Fibroblast of skin of left quadriceps (primary cell): ENCODE measurements around the gene ACSF3.

Source experiments
- DNase-seq, 2 experiments: peaks; one replicate each; pipeline ENCODE4 v3.0.0-alpha.2; 2013; ENCODE audit warnings: low read depth in 2 of 2

ACSF3 gene

DNA sequence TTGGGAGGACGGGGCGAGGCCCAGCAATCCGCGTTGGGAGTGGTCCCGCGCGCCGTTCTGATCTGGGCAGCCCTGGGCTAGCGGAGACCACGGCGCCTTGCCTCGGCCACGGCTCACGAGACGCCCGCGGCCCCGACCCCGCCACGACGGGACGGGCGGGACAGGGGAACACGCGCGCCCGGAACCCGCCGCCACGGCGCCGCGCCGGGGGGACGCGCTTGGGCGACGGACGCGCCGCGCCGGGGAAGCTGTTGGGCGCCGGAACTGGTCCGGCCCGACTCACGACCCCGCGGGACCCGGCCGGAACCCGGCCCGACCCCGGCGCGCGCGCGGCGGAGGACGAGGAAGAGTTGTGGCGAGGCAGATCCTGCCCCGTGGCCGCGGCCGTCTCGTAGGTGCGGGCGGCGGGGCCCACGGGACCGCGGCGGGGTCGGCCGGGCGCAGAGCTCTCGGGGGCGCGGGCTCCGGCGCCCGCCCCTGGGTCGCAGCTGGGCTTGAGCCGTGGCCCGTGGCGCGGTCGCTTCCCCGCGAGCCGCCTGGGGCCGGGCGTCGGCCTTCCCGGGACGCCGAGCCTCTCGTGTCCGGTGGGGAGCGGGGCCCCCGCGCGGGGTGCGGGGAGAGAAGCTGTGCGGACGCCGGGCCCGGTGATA lies at the start of gene ACSF3:
Gene ACSF3, plus strand, starts transcription at position 251 of the 650 bp plus-strand sequence. CDS start 6,830 bp downstream, outside the sequence.
- peak; percentile 10 to 12 for DNase-seq

DNA sequence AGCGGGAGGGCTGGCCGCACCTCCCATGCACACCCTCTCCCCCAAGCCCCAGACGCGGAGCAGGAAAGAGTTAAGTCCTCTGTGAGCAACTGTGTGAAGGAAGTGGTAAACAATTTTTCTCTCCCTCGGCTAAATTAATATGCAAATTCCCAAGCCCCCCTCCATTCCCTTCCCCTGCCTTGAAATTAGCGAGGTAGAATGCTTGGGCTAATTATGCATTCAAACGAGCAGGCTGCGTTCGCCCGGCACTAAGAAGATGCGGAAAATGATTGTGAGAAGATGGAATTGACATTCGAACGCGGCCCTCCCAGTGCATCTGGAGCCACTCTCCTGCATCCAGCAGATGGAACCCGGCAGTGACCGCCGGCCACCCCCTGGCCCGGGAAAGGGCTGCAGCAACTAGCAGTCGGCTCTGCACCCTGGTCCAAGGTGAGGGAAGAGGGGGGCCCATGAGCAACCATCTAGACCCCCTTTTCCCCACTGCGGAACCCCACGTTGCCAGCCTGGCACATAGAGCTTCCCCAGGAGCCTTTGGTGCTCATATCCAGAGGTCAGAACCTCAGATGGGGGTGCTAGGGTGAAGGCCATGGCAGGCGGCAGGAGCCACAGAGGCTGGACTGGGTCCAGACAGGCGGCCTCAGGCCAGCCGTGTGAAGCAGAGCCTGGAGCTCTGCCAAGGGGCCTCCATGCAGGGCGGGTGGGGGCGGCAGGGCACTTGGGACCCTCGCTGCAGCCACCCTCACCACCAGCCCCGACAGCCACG lies 49.1 kb upstream of the ACSF3 start:
- DNase-seq: no peak

DNA sequence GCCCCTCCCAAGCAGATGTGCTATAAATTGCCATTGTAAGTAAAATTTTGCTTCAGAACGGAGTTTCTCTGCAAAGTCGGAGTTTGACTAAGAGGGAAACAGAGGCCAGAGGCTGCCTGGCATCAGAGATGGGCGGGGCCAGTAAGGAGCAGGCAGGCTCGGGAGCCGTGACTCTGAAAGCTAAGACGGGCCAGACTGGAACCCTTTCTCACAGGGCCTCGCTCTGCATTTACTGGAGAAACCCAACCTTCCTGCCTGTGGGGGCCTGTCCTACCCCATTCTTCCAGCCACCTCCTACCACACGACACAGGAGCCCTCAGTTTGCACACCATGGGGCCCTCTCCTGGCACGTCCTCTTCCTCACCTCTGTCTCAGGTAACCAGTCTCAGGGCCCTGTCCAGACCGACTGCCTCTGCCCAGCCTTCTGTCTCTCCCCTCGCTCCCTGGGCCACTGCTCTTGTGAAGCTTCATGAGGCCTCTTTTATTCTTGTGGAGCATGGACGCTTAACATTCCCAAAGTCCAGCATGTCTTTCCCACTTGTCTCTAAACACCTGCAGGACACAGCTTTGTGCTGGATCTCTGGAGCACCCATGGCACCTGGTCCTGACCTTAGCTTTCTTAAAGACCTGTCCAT lies 48.4 kb upstream of the ACSF3 start:
- no peak for DNase-seq

DNA sequence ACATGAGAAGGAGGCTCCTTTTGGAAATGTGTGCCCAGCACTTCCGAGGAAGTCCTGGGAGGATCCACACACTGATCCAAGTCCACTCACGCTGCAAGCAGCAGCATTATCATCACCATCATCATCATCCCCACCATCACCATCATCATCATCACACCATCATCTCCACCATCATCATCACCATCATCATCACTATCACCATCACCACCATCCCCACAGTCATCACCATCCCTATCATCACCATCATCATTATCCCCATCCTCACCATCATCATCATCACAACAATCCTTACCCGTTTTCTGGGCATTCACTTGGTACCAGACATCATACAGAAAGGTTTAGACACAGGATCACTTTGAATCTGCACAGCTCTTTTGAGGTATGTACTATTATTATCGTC lies 47.8 kb upstream of the ACSF3 start:
- no peak for DNase-seq

DNA sequence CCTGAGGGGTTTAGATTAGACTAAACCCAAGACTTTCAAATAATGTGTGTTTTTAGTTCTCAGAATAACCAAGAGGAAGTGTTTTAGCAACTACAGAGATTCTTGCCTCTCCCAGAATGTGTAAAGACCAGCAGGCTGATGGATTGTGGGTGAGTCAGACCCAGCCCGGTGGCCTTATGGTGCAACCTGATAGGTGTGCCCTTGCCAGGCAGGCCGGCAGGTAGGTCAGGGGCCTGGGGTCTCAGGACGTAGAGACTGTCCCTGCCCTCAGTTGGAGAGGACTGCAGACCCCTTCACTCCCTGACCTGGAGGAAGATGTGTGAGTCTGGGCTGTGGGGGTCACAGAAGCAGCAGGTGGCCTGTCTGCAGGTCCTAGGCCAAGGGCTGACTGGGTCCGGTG lies 47.2 kb upstream of the ACSF3 start:
- no peak for DNase-seq

DNA sequence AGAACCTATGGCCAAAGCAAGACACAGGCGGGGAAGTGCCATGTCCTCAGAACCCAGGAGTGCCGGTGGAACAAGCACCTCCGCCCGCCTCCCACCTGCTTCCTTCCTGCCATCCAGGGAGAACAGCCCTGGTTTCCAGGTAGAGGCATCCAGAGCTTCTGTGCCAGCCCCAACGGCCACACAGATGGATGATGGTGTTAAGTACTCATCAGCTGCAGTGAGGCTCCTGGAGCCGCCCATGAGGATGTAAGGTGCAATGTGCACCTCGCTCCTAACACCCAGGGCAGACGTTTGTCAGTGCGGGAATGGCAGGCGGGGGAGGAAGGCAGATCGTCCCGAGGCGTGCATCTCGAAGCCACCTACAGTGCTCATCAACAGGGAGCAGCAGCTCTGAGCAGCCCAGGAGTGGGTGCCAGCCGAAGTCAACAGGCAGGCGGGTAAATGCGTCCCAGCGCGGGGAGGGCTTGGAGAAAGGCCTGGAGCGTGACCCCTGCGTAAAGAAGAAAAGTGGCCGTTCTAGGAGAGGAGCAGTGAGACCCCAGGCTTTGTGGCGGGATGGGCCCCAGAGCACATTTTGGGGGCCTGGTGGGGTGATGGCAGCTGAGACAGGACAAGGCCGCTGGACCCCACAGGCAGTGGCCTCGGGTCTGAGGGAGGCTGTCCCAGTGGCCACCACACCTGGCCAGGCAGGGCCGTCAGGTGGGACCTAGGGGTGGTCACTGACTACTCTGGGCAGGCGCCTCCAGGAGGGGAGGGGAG lies 46.1 kb upstream of the ACSF3 start:
- no peak for DNase-seq

DNA sequence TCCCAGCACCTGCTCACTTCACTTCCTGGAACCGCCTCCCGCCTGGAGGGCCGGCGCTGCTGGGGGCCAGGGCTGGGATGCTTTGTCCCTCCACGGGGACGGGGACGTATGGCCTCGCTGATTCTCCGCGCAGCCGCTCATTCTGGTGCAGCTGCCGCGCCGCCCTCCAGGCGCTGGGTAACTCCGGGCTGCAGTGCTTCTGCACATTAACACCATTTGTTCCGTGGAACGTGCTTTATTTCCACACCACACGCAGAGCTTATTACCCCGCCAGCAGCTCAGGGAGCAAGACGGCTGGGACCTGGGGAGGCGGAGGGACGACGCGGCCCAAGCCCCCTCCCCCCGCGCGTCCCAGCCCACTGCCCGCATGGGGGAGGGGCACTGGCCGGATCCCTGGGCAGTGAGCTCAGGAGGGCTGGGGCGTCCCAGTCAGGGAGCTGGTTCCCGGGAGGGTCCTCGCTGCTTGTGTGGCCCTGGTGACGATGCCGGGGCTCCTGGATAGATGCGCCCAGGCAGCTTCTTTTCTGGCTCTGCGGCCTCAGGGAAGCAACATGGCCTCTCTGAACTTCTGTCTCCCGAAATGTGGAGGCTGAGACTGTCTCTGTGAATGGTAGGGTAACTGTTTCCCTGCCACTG lies 45.4 kb upstream of the ACSF3 start:
- DNase-seq: no peak

DNA sequence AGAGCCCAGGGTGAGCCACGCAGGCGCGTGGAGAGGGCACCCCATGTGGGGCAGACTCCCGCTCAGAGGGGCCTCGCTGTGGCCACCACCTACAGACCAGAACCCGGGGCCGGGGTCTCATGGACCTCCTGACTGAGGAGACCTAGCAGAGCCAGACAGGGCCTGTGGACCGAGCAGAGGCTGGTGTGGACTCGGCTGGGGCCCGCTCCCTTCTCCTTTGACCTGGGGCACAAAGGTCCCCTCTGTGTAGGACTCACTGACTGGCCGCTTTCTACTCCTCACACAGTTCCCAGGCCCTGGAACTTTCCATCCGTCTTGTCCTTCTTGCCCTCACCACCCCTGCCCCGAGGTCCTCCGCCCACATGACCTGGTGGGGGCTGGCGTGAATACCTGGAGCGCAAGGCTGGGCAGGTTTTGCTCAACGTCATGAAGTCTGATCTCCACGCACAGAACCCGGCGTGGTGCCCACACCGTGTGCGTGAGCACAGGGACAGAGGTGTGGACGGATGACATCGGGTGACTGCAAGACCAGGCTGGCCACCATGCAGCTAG lies 44.7 kb upstream of the ACSF3 start:
- DNase-seq: no peak

DNA sequence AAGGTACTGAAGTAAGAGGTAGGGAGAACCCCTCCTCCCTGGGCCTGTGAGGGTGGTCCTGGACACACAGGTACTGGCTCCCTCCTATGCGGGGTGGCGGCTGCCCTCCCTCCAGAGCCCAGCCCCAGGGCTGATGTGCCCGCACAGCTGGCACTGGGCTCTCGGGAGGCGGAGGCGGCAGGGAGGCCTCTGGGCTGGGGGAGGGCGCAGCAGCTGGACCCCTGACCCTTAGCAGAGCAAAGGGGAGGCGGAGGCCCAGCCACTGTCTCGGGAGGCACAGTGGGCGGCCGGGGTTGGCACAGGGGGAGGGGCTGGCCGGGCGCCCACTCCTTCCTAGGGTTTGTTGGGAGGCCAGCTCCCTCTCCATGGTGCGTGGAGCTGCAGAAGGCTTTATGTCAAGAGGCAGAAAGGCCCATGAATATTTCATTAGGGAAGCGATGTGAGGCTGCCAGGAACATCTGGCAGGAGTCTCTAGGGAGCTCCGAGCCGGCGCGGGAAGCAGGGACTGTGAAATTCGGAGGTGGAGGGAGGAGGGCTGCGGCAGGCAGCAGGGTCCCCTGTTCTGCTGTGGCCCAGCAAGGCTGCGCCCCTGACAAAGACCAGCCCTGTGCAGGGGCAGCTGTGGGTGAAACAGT lies 44.1 kb upstream of the ACSF3 start:
- DNase-seq: no peak

DNA sequence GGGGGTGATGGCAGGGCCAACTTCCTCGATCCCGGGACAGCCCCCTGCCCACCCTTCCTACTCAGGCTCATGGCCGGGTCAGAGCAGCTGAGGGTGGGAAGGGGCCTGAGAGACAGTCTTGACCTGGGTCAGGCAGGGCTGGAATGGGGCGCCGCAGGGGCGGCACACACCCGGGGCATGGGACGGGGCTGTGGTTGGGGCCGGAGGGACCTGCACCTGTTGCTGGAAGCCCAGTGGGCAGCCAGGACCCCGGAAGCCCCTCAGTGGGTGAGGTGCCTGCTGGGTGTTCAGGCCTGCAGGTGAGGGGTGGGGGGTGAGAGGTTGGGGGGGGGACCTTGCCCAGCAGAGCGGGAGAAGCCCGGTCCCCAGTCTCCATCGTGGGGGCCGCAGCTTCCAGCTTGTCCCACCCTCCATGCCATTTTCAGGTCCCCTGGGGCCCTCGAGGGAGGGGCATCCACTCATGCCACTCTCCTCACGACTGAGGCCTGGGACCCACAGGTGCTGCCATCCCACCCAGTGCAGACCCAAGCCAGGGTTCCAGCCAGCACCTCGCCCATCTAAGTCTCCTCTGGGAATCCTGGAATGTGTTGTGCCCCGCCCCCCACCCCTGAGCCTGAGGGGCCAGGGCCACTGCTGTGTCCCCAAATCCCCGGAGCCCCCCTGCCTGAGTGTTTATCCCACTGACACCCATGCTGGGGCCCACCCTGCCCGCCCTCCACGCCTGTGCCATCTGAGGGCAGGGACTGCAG lies 43.4 kb upstream of the ACSF3 start:
- DNase-seq: no peak

DNA sequence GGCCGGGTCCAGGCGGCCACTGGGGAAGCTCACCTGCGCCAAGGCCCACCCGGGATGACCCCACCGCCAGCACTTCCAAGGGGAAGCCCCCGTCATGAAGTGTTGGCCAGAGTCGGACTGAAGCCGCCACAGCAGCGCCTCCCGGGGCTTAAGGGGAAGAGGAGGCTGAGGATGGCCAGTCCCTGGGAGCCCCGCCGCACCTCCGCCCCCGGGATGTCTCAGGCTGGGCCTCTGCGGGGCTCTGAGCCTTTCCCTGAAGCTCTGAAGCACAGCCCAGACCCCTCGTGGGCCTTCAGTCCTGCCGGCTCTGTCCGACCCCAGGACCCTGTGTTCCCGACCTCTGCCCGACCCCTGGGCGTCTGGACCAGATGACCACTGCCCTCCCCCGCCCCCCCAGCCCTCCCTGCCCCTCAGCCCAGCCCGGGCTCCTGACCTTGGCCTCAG lies 42.8 kb upstream of the ACSF3 start:
- DNase-seq: no peak

DNA sequence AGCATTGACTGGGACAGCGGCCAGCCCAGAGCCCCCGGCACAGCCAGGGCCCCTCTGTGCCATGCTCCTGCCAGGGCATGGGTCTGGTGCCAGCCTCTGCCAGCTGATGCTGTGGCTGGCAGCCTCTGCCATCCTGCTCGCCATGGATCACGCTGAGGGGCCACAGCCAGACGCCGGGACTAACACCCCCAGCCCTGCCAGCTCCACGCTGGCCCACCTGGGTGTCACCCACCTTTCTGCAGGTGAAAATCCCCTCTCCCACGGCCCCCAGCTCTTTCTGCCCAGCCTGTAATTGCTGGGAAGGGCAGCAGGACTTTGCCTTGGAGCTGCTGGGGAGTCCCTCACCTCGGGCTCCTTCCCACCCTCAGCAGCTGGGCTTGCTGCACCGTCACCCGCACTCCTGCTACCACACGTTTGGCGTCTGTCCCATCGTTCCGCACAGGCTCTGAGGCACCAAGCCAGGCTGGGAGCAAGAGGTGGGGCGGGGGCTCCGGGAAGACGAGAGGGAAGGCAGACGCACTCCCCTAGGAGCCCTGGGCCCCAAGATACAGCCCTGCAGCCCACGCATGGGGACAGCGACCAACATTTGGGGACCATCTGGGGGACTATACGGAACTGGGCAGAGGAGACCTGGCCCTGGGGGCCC lies 42.0 kb upstream of the ACSF3 start:
- no peak for DNase-seq

DNA sequence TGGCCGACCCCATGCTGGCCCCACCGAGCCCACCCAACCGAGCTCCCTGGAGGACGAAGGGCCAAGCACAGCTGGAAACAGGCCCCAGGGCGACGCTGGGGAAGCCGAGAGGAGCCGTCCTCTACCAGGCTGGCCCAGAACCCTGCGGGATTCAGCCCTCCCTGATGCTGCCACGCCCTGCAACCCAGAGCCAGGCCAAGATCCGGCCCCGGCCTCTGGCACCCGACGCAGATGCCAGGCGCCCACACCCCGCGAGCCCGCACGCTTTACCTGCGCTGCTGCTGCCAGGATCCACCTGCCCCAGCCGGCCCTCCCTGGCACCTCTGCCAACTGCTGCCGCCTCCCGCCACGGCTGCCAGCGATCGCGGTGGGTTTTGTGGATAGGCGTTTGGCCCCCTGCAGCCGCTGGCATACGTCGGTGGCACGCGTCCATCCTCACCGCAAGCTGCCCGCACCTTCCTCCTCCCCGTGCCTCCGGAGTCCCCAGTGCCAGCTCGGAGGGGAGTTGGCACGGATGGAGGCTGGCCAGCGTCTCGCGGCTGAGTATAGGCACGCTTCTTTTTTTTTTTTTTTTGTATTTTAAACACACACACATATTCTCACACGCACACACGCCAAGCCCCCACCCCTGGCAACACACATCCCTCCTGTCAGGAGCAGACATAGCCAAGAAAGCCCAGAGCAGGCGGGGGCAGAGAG lies 41.3 kb upstream of the ACSF3 start:
- no peak for DNase-seq

DNA sequence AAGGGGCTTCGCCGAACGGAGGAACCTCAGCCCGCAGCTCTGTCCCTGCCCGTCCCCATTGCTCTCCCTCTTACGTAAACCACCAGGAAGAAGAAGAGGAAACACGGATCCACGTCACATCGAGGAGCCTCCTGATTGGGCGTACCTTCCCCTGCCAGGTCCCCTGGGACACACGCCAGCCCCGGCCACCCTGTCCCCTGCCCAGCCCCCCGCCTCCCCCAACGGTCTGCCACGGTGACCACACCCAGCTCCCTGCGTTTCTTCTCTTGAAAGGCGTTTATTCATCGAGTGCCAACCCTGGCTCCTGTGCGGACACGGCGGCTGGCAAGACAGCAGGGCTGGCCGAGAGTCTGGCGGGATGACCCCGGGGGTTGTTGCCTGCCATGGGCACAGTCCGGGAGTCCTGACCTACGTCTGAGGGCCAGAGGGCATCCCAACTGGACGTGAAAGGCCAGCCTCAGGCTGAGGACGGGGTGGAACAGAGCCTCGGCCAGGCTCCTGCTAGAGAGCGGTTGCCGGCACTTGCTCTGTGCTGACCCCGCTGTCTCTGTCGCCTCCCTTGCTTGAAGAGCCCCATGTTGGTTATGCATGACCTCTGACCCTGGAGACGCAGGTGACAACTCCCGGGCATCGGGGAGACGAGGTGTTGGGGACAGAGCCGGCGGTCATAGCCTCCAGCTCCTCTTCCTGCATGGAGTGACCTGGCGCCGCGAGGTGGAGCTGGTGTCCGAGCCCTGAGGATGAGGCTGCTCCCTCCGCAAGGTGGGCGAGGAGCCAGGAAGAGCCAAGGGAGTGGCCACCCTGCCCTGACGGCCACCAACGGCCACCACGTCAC lies 40.5 kb upstream of the ACSF3 start:
- no peak for DNase-seq

DNA sequence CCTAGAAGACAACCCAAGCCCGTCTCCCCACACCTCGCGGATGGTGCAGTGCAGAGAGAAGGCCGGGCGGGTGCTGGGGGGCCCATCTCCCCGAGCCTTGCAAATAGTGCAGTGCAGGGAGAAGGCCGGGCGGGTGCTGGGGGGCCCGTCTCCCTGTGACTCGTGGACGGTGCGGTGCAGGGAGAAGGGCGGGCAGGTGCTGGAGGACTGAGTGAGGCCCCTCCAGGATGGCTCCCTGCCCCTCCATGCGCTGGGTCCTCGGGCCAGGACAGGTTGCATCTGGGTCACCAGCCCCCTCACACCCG lies 40.0 kb upstream of the ACSF3 start:
- DNase-seq: no peak

DNA sequence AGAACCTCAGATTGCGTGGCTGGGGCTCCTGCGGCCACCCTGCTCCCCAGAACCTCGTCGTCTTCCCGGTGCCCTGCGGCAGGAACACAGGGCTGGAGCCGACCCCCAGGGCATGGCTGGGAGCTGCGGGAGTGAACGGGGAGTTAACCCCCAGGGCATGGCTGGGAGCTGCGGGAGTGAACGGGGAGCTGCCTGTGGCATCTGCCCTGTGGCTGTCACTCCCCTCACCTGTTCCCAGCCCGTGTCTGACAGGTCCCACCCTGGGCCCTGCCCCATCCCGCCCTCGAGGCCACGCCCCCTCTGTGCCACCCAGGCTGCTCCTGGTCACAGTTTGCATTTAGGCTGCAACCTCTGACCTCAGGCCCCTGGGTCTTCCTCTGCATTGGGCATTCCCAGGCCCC lies 39.4 kb upstream of the ACSF3 start:
- DNase-seq: no peak

DNA sequence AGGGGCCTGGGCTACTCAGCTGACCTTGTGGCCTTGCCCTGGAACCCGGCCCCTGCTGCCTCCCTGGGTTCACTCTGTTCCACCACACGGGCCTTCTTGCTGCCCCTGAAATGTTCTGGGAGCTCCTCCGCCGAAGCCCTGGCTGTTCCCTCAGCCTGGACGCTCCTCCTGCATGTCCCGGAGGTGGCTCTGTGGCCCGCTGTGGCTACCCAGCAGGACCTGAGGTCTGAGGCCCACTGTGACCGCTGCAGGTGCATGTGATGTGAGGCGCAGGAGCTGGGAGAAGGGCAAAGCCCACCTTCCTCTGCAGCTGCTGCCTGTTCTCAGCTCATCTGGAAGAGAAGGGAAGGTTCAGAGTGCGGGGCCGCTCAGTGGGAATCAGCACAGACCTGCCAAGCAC lies 38.9 kb upstream of the ACSF3 start:
- no peak for DNase-seq

DNA sequence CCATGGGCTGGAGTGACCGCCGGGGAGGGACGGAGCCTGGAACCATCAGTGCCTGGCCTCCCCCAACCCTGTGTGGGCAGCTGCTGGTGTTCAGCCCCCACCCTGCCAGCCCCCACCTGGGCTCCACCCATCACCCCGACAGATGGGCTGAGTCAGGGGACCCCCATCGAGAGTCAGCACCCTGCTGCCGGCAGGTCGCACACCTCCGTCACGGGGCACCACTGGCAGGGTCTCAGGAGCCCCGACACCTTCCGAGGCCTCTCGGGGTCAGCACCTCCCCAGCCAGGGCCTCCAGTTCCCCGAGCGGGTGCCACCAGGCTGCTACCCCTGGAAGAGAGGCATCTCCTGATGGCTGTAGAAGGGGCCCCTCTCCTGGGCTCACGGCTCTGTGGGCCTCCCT lies 38.3 kb upstream of the ACSF3 start:
- DNase-seq: no peak
